Measurements from ENCODE around the gene ADGRG7.

The ADGRG7 gene

GRCh38 chr3:100600181-100601042, 9.0 kb upstream of the ADGRG7 start:
- DNase-seq (ENCODE audit: low read depth, low spot score): no peak

- no peak for DNase-seq (ENCODE audit: low read depth, low spot score)
These were observed 6.6 kb upstream of the ADGRG7 start for GRCh38 chr3:100602506-100603444.

- DNase-seq (ENCODE audit: low read depth, low spot score): no peak
These were observed 5.9 kb upstream of the ADGRG7 start for GRCh38 chr3:100603469-100603868.

- no peak for DNase-seq (ENCODE audit: low read depth, low spot score)
These were observed 4.0 kb upstream of the ADGRG7 start for GRCh38 chr3:100605358-100605757.

GRCh38 chr3:100606894-100607512, 2.4 kb upstream of the ADGRG7 start:
- no peak for DNase-seq (ENCODE audit: low read depth, low spot score)

- DNase-seq (ENCODE audit: low read depth, low spot score): no peak
These were observed 562 bp downstream of the ADGRG7 start for GRCh38 chr3:100609963-100610362.

- DNase-seq (ENCODE audit: low read depth, low spot score): no peak
These were observed 1.8 kb downstream of the ADGRG7 start for GRCh38 chr3:100611221-100611620.

- no peak for DNase-seq (ENCODE audit: low read depth, low spot score)
These were observed 4.5 kb downstream of the ADGRG7 start for GRCh38 chr3:100613721-100614390.

GRCh38 chr3:100614941-100615340, 5.5 kb downstream of the ADGRG7 start:
- DNase-seq (ENCODE audit: low read depth, low spot score): no peak

- no peak for DNase-seq (ENCODE audit: low read depth, low spot score)
These were observed 6.3 kb downstream of the ADGRG7 start for GRCh38 chr3:100615684-100616083.

GRCh38 chr3:100621251-100621650, 11.8 kb downstream of the ADGRG7 start:
- DNase-seq (ENCODE audit: low read depth, low spot score): no peak

- DNase-seq (ENCODE audit: low read depth, low spot score): no peak
These were observed 18.1 kb downstream of the ADGRG7 start for GRCh38 chr3:100627491-100627890.

GRCh38 chr3:100629421-100630127, 20.2 kb downstream of the ADGRG7 start:
- no peak for DNase-seq (ENCODE audit: low read depth, low spot score)

- DNase-seq (ENCODE audit: low read depth, low spot score): no peak
These were observed 21.3 kb downstream of the ADGRG7 start for GRCh38 chr3:100630664-100631063.

- no peak for DNase-seq (ENCODE audit: low read depth, low spot score)
These were observed 21.8 kb downstream of the ADGRG7 start for GRCh38 chr3:100631236-100631635.

GRCh38 chr3:100634493-100635272, 25.3 kb downstream of the ADGRG7 start:
- DNase-seq (ENCODE audit: low read depth, low spot score): no peak

GRCh38 chr3:100635273-100635701, 25.9 kb downstream of the ADGRG7 start:
- DNase-seq (ENCODE audit: low read depth, low spot score): no peak

GRCh38 chr3:100637197-100637631, 27.8 kb downstream of the ADGRG7 start:
- DNase-seq (ENCODE audit: low read depth, low spot score): no peak

- no peak for DNase-seq (ENCODE audit: low read depth, low spot score)
These were observed 31.2 kb downstream of the ADGRG7 start for GRCh38 chr3:100640633-100641032.

- no peak for DNase-seq (ENCODE audit: low read depth, low spot score)
These were observed 32.2 kb downstream of the ADGRG7 start for GRCh38 chr3:100641471-100642032.
